ENCODE data around the gene DLK1. TPM values are rescaled to one million over a fixed set of nuclear protein-coding genes. Genes with fewer than 3 reads are reported as not detected.

Gene DLK1
- total and polyA plus RNA-seq, 12 donors, result 1.3 to 35.0 (median 7.3) TPM

DNA sequence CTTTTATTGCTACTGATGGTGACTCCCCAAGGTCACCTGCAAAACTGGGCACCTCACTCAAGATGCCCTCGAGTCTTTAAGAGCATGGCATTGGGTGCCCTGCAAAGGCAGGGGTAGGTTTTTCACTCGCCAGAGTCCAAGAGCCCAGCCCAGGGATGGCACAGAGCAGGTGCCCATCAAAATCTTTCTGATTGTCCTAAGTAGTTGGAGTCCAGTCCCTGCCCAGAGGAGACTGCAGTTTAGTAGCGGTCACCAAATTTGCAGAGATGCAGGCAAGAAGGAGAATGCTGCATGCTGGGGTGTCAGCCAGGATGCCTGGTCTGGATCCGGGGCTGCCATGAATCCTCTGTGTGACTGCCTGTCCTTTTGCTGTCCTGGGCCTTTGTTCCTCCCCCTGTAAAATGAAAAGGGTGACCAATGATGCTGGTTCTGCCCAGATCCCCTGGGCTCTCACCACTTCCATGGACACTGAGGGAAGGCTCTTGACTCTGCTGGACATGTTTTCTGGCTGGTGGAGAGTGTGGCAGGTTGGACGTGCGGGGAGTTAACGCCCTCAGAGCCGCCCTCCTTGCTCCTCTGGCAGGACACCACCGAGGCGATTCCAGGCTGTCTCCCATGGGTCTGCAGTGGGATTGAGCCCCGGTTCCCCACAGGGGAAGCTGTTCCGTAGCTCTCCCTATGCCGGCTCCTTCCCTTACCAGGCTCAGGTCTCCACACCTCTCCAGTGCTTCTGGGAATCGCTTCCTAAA, 41.3 kb downstream of the DLK1 start:
- peaks cover 0 to 14% (median 0%) of the 10 kb centered on the region in 11 donors for H3K9me3 ChIP-seq
- ATAC-seq (no peak), DNase-seq (no peak)
- no peak overlapping the region for H3K4me3 ChIP-seq
- no peaks in the 10 kb centered on the region for H3K4me1 ChIP-seq
- TF ChIP-seq, protein P1, sequence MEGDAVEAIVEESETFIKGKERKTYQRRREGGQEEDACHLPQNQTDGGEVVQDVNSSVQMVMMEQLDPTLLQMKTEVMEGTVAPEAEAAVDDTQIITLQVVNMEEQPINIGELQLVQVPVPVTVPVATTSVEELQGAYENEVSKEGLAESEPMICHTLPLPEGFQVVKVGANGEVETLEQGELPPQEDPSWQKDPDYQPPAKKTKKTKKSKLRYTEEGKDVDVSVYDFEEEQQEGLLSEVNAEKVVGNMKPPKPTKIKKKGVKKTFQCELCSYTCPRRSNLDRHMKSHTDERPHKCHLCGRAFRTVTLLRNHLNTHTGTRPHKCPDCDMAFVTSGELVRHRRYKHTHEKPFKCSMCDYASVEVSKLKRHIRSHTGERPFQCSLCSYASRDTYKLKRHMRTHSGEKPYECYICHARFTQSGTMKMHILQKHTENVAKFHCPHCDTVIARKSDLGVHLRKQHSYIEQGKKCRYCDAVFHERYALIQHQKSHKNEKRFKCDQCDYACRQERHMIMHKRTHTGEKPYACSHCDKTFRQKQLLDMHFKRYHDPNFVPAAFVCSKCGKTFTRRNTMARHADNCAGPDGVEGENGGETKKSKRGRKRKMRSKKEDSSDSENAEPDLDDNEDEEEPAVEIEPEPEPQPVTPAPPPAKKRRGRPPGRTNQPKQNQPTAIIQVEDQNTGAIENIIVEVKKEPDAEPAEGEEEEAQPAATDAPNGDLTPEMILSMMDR (IDR thresholded peaks at IDR 0.05), result no peak
- intact Hi-C loops (cut with DNase I), result no loop called here
- H3K27ac ChIP-seq, result no peak overlapping the region
- H3K27me3 ChIP-seq, result peaks cover 0 to 42% (median 17%) of the 10 kb centered on the region in 7 donors
- 74 to 79% methylated on average over 14 of the region's 14 CpGs for WGBS, 2 donors
- no peaks in the 10 kb centered on the region for H3K36me3 ChIP-seq

DNA sequence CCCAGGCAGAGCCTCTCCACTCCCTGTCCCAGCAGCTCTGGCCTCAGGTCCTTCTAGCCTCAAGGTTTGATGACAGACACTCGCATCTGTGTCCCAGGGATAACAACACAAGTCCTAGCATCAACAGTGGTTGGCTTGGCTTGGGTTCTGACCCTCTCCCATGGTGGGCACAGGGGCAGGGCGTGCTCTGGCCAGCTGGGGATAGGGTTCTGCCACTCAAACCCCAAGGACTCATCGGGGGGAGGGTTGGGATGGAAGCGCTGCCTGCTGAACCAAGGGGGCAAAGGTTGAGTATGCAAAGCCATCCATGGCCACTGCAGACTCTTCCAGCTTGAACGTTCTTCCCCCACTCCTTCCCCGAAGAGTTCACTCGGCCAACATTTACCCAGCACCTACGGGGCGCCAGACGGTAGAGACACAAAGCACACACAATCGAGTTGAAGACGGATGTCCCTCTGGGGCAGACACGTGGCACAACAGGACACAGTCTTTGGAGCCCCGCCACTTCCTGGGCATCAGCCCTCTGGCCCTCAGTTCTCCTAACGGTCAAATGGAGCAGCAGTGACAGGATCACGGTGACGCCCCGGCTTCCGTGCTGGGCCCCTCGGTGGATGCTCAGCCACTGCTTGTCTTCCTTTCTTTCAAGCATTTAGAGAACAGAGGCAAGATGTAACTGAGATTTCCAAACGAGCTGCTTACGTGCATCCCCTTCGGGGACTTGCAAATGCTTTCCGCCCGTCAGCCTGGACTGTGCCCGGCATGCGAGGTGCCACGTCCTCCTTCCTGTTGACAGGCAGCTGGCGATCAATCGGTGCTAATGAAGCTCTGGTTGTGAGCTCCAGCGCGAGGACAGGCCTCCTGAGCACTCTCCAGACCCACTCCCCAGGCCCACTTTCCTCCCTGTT, 42.6 kb downstream of the DLK1 start:
- peaks cover 0 to 39% (median 14%) of the 10 kb centered on the region in 7 donors for H3K27me3 ChIP-seq
- DNase-seq (no peak), ATAC-seq (no peak)
- no peaks in the 10 kb centered on the region for H3K4me1 ChIP-seq
- intact Hi-C loops (cut with DNase I), result no loop called here
- WGBS, 2 donors, result 78 to 84% methylated on average over 32 of the region's 32 CpGs
- TF ChIP-seq, protein P1 (IDR thresholded peaks at IDR 0.05), result no peak
- H3K27ac ChIP-seq, result no peak overlapping the region
- no peak overlapping the region for H3K4me3 ChIP-seq
- H3K36me3 ChIP-seq, result no peaks in the 10 kb centered on the region
- H3K9me3 ChIP-seq, result peaks cover 0 to 14% (median 0%) of the 10 kb centered on the region in 11 donors

DNA sequence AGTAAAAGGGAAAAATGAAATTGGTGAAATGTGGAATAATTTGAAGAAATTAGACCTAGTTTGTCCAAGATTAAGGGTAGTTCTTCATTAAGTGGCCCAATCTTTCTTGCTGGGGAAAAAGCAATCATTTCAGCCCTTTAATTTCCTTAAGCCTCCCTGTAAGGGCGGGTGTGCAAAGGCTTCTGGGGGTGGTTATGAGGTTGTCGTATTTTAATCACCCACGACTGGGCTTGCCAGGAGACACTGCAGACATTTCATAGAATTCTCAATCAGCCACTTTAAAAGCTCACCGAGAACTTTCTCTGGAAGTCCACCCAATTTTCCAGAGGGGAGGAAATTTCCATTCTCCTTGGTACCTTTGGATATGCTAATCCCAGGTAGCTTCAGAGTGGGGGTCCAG, 43.4 kb downstream of the DLK1 start:
- WGBS, 2 donors, result 84 to 89% methylated on average over 4 of the region's 4 CpGs
- DNase-seq (no peak), ATAC-seq (no peak)
- Histone ChIP-seq H3K27ac (no peak overlapping the region), H3K36me3 (no peaks in the 10 kb centered on the region), H3K9me3 (peaks cover 0 to 14% (median 0%) of the 10 kb centered on the region in 11 donors), H3K4me1 (no peaks in the 10 kb centered on the region), H3K4me3 (no peak overlapping the region), H3K27me3 (peaks cover 0 to 35% (median 13%) of the 10 kb centered on the region in 7 donors)
- TF ChIP-seq, protein P1 (IDR thresholded peaks at IDR 0.05), result no peak
- intact Hi-C loops (cut with DNase I), result no loop called here

DNA sequence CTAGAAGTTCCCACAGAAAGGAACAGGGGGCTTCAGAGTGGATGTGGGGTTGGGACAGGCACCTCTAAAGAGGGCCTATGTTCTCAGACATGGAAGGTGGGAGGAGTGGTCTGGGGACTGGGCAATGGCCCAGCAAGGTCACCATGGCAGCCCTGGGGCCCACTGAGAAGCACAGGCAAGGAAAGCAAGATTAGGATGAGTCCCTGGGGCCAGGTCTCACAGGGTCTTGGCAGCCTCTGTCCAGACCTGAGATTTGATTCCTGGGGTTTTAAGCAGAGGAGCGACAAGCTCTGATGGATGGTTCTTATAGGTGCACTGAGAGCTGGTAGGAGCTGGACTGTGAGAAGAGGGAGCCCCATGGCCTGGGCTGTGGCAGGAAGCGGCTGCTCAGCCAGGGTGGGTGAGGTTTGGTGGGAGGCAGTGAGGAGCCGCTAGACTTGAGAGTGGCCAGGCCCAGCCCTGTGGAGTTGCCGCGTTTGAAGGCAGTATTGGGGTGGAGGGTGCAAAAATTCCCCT, 44.0 kb downstream of the DLK1 start:
- peaks cover 0 to 35% (median 13%) of the 10 kb centered on the region in 7 donors for H3K27me3 ChIP-seq
- H3K4me1 ChIP-seq, result no peaks in the 10 kb centered on the region
- no peaks in the 10 kb centered on the region for H3K36me3 ChIP-seq
- TF ChIP-seq, protein P1 (IDR thresholded peaks at IDR 0.05), result no peak
- no peak overlapping the region for H3K4me3 ChIP-seq
- DNase-seq, result no peak
- intact Hi-C loops (cut with DNase I), result no loop called here
- no peak for ATAC-seq
- peaks cover 0 to 14% (median 0%) of the 10 kb centered on the region in 11 donors for H3K9me3 ChIP-seq
- no peak overlapping the region for H3K27ac ChIP-seq
- WGBS, 2 donors, result 85% methylated on average over 5 of the region's 5 CpGs
